GM18519 (cell line): Measurements from ENCODE around the gene TAP2.
A peak's percentile ranks its signal among the peaks of the same experiment; 100 is the strongest.
"Not testable (repeated sequence)": the region's sequence is repeated elsewhere in the genome, so short reads cannot be mapped to it uniquely, and the experiment has no call there.

ENCODE experiments used
- ATAC-seq: cut with Tn5 transposase; IDR thresholded peaks from one replicate; pipeline ENCODE4 v1.9.1; 2021; ENCODE audit warnings: mild to moderate bottlenecking, moderate library complexity; ENCODE audit not compliant: unreplicated experiment, low FRiP score

The TAP2 gene

DNA sequence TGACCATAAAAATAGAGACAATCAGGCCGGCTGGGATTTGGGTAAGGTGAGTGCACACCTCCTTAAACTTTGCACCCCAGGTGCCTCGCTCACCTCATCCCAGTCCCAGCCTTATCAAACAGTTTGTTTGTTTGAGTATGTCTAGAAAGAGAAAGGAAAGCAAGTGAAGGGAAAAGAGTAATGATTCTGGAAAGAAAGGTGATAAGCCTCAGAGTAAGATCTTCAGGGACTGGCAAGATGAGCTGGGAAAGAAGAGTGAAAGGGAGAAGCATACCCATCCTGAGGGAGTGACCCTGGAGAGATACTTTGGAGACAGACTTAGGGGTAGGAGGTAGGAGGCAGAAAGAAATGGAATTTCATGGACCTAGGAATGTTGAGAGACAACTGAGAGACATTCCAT, 1.7 kb downstream of the TAP2 start:
- ATAC-seq, result no peak

DNA sequence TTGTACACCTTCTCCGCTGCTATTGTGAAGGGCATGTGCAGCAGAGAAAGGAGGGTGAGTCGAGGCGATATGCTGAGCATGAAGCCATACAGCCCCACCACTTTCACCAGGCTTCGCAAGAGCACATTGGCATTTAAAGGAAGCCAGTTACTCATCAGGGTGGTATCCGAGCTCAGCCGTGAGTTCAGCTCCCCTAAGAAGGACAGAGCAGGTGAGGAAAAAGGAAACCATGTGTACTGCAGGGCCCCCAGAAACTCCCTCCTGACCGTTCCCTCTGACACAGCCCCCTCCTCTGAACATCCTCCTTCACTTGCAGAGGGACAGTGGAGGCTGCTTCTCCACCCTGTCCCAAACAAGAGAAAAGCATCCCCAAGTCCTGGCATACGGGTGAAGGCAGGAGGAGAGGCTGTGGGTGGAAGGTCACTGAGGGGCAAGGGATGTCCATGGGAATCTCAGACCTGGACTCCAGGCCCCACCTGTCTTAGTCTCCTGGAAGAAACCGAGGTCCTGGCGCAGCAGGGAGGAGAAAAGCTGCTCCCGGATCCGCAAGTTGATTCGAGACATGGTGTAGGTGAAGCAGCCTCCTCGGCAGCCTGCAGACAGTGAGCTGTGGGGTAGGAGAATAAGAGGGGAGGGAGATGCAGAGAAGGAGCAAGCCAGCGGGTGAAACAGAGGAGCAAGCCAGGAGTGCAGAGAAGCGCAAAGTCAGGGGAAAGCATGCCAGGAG, 3.2 kb downstream of the TAP2 start:
- no peak for ATAC-seq

GRCh38 chr6:32833664-32834063, 4.9 kb downstream of the TAP2 start:
- no peak for ATAC-seq

- ATAC-seq, result no peak
Observed at GRCh38 chr6:32832535-32832934, 6.0 kb downstream of the TAP2 start.

GRCh38 chr6:32830936-32831335, 7.6 kb downstream of the TAP2 start:
- ATAC-seq, result no peak

GRCh38 chr6:32830017-32830416, 8.5 kb downstream of the TAP2 start:
- no peak for ATAC-seq

DNA sequence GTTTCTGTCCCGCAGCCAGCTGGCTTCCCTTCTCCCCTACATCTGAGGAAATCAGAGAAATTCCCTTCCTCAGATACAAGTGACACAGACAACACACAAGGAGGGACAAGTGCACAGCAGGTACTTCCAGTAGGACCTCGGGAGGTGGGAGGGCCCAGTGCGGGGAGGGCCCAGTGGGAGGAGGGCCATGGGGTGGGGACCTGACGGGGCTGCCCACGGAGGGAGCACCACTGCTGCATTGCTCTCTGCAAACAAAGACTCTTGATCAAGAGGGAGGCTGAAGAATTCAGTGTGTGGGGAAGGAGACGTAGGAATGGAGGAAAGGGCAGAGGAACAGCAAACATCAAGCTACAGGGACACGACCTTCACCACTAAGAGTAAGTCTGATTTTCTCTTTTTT, 9.0 kb downstream of the TAP2 start:
- no peak for ATAC-seq

DNA sequence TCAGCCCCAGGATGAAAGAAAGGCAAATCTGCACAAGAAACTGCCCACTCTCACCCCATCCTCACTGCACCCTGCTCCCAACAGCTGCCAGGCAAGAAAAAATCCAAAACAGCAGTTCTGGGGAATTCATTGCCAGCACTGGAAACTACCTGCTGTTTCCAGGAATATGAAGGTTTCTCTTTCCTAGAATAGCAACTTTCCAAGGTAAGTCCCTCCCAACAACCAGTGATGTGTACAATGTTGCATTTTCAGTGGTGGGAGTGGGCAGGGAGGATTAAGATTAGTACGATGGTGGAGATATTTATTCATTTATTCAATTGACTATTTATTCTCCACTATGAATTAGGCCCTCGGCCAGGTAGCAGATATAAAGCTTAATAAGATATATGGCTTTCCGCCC, 11.5 kb downstream of the TAP2 start:
- no peak for ATAC-seq

DNA sequence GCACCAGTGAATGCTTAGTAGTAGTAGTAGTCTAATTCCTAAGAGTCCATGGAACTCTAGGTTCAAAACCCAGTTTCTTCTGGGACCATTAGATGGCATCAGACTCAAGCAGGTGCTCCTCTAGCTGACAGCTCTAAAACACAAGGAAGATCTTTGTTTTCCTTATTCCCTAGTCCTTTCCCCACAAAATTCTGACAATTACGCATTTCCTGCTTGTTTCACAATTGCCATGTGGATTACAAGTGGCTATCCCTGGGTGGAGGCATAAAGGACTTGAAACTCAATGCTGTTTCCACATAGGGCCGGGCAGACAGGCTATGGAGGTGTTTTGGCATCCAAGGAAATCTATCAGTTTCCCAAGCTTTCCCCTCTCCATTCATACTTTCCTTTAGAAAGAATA, 12.6 kb downstream of the TAP2 start:
- no peak for ATAC-seq

- no peak for ATAC-seq
Observed at GRCh38 chr6:32819729-32820128, 18.8 kb downstream of the TAP2 start.

DNA sequence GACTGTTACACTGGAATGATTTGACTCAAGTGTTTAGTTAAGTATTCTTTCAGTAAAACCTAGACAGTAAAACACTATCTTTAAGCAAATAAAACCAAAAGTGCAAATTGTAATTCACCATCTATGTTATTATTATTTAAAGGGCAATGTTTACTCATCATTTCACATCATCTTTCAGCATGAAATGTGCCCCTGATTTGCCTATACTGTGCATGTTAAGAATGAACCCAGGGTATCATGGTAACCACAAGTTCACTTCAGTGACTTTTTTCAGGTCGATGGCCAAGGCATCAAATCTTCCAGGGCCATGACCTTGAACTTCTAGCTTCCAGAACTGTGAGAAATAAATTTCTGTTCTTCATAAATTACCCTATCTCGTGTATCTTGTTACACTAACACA, 19.7 kb downstream of the TAP2 start:
- ATAC-seq, result no peak

DNA sequence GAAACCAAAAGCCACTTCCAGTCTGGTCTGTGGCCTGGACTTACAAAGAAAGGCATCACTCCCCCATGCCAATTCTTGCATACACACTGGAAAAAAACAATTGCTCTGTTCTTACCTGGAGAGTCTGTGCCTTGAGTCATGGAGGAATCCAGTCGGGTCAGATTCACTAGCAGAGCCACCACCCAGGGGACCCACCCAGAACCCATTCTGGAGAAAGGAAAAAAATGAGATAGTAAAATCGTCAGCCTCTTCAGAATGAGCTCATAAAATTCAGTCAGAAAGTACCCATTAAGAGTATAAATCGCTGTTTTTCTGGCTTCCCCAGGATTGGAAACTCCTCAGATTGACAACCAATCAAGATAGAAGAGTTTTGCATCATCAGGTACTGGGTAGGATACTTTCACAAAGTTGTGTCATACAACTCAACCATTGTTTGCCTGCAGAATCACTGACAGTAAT, 21.8 kb downstream of the TAP2 start, which contains the start of gene HLA-DOB:
Gene HLA-DOB (minus strand): TSS at position 257 of the 459 bp plus-strand sequence. CDS start 51 bp downstream, at position 206.
- peak; percentile 54 for ATAC-seq

DNA sequence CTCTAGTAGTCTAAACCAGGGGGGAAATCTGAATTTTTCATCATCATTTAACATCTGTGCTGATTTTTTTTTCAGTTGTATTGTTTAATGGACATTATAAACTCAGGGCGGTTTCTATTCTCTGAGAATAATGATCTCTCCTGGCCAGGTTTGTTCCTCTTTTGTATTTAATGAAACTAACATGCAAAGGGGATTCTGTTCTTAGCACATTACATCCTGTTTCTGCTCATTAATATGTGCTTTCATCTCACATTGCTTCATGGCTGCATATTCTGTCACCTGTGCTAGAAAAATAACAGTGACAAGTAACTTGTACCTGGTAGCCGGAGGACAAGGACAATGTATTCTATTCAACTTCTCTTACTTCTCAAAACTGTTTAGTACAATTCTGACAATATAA, 22.5 kb downstream of the TAP2 start:
- no peak for ATAC-seq

DNA sequence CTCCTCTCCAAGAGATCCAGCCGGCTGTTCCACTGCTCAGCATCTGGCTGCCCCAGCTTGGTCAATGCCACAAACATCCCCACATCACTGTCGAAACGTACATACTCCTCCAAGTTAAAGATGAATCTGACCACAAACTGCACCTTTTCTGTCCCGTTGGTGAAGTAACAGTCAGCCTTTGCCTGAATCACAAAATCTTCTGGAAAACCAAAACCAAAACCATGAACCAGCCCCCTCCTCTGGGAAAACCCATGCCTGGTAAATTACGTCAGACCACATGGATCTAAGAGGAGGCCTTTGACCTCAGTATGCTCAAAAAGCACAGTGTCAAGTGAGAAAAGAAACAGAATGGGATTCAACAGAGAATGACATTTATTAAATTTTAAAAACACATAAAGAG, 23.4 kb downstream of the TAP2 start:
- ATAC-seq, result no peak

DNA sequence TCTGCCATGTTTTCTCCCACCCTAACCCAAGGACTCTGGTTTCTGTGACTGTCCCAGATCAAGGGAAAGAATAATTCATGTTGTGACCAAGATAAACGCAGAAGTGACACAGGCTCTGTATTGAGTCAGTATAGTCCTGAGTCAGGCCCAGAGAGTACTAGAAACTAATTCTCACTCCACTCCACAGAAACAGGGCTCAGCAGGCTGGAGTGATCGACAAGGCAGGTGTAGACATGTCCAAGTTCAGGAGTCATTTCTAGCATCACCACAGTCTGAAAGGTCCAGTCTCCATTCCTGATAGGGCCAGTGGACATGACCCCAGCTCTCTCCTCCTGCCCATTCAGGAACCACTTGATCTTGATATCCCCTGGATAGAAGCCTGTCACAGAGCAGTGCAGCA, 24.4 kb downstream of the TAP2 start:
- no peak for ATAC-seq

GRCh38 chr6:32809171-32809570, 29.4 kb downstream of the TAP2 start:
- no peak for ATAC-seq

GRCh38 chr6:32807020-32807580, 31.4 kb downstream of the TAP2 start:
- no peak for ATAC-seq

GRCh38 chr6:32805404-32805803, 33.1 kb downstream of the TAP2 start:
- ATAC-seq, result not testable (repeated sequence)

DNA sequence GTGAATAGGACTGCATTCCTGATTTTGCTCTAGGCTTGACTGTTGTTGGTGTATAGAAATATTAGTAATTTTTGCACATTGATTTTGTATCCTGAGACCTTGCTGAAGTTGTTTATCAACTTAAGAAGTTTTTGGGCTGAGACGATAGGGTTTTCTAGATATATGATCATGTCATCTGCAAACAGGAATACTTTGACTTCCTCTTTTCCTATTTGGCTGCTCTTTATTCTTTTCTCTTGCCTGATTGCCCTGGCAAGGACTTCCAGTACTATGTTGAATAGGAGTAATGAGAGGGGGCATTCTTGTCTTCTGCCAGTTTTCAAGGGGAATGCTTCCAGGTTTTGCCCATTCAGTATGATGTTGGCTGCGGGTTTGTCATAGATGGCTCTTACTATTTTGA, 35.1 kb downstream of the TAP2 start:
- no peak for ATAC-seq

DNA sequence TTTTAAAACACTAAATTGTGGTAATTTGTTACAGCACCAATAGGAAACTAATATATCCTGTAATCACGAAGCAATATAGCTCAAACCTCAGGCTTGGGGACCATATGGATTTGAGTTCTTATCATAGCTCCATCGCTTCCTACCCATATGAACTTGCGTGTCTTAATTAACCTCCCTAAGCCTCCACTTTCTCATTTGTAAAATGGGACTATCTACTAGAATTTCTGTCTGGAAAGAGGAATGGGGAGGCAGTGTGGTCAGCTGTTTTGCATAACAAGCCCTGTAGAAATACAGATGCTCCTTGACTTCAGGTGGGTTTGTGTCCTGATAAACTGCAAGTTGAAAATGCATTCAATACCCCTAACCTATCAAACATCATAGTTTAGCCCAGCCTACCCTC, 38.8 kb downstream of the TAP2 start:
- no peak for ATAC-seq

GRCh38 chr6:32799168-32799567, 39.4 kb downstream of the TAP2 start:
- no peak for ATAC-seq
